HepG2 (cell line): ENCODE results near the gene KRTAP10-8.

Experiments
- EP300 ChIP-seq, 3 experiments: sonication (generic) in 1 of 3; formaldehyde crosslinking in 1 of 3; IDR thresholded peaks; 2 replicates each; pipeline versions ENCODE4 v1.5.1 to v1.6.1; 2011 to 2020; ENCODE audit warnings: low read depth in 2 of 3, low read length in 2 of 3, borderline replicate concordance in 1 of 3, improper control_type of control experiment in 1 of 3, mild to moderate bottlenecking in 1 of 3, missing genetic modification reagents in 1 of 3, moderate library complexity in 1 of 3
- HMG20A ChIP-seq: IDR thresholded peaks from 2 replicates; pipeline ENCODE4 v1.6.1; 2016; ENCODE audit warnings: borderline replicate concordance
- JUND ChIP-seq: sonication (generic); formaldehyde crosslinking; IDR thresholded peaks from 2 replicates; pipeline ENCODE4 v1.8.0; 2022; ENCODE audit warnings: mild to moderate bottlenecking, missing genetic modification reagents
- KDM5A ChIP-seq: fragments of 200-600 bp; sonication (generic); IDR thresholded peaks from 2 replicates; pipeline ENCODE4 v1.7.0; 2018; ENCODE audit warnings: antibody characterized with exemption, mild to moderate bottlenecking, low read length, borderline replicate concordance
- LCORL ChIP-seq, 2 experiments: fragments of 450-650 bp in 1 of 2; sonication (generic) in 1 of 2; formaldehyde crosslinking in 1 of 2; IDR thresholded peaks; 2 replicates each; pipeline versions ENCODE4 v1.5.0 to v1.6.1; 2017 to 2020; ENCODE audit warnings: antibody characterized with exemption in 1 of 2, missing genetic modification reagents in 1 of 2
- PCBP1 ChIP-seq: fragments of 200-400 bp; formaldehyde crosslinking; IDR thresholded peaks from 2 replicates; pipeline ENCODE4 v1.6.1; 2017; ENCODE audit warnings: mild to moderate bottlenecking, low read depth, low read length, borderline replicate concordance
- PLRG1 ChIP-seq: fragments of 450-650 bp; conservative IDR thresholded peaks from 2 replicates; pipeline ENCODE4 v1.6.1; 2016
- PTBP1 ChIP-seq: fragments of 200-400 bp; formaldehyde crosslinking; IDR thresholded peaks from 2 replicates; pipeline ENCODE4 v1.6.1; 2018; ENCODE audit warnings: low read length, low read depth; ENCODE audit not compliant: poor library complexity, severe bottlenecking
- TAF15 ChIP-seq: fragments of 200-400 bp; formaldehyde crosslinking; IDR thresholded peaks from one replicate; pipeline ENCODE4 v1.6.1; 2018; ENCODE audit warnings: mild to moderate bottlenecking, low read depth, low read length; ENCODE audit not compliant: poor library complexity, severe bottlenecking
- THAP11 ChIP-seq: IDR thresholded peaks from 2 replicates; pipeline ENCODE4 v1.6.1; 2016; ENCODE audit warnings: missing biosample characterization, missing genetic modification reagents
- ZFP36 ChIP-seq: fragments of 150-350 bp; IDR thresholded peaks from 2 replicates; pipeline ENCODE4 v1.6.1; 2018; ENCODE audit warnings: borderline replicate concordance, low read length, low read depth; ENCODE audit not compliant: partially characterized antibody
- TF ChIP-seq, protein P1 (sequence below): sonication (generic); formaldehyde crosslinking; IDR thresholded peaks from 2 replicates; pipeline ENCODE4 v1.4.0; 2020; ENCODE audit warnings: mild to moderate bottlenecking, missing genetic modification reagents
- TF ChIP-seq, protein P2 (sequence below): sonication (generic); formaldehyde crosslinking; IDR thresholded peaks from 2 replicates; pipeline ENCODE4 v1.8.0; 2022; ENCODE audit warnings: low read depth, missing genetic modification reagents
- TF ChIP-seq, protein P3 (sequence below): sonication (generic); formaldehyde crosslinking; IDR thresholded peaks from 2 replicates; pipeline ENCODE4 v1.8.1; 2023; ENCODE audit warnings: missing genetic modification reagents, inconsistent platforms, borderline replicate concordance

DNA sequence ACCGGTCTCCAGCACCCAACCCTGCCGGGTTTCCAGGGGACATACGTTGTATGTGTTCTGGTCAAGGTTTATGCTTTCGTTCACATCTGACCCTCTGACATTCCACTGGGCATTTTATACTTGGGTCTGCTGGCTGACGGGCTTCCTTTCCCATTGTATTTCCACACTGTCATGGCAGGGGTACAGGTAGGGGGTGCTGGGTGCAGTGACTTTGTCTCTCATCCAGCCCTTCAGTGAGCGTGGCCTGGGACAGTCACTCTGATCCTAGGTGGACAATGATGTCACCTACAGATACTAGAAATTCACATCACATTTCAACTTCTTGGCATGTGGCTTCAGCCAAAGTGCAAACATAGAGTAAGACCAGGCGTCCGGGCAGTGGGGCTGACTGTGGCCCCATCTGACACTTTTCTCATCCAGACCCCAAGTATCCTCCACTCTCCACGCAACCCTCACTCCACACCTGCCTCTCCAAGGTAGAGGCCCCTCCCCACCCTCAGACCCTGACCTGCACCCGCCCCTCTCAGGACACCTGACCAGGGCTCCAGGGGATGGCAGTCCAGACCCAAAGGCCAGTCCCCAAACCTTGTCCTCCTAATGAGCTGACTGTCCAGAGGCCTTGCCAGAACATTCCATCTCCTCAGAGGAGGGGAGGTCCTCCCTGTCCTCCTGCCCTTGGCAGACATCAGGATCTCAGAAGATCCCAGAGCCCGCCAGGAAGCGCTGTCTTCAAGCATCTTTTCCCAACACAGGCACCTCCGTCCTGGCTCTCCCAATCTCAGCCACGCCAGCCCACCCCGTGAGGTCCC is 24.5 kb downstream of the KRTAP10-8 start:
- TF ChIP-seq JUND (no peak), LCORL (IDR thresholded peaks at IDR 0.05) (no peak), LCORL (CRISPR knock-in tag; IDR thresholded peaks at IDR 0.05) (no peak), PCBP1 (no peak), THAP11 (CRISPR knock-in tag) (no peak), PTBP1 (no peak), PLRG1 (no peak), KDM5A (no peak), TAF15 (no peak), HMG20A (no peak), ZFP36 (no peak), EP300 (IDR thresholded peaks at IDR 0.05; ENCODE audit: low read depth in 2 of 2, low read length in 2 of 2) (no peak), EP300 (CRISPR knock-in tag; IDR thresholded peaks at IDR 0.05; ENCODE audit: borderline replicate concordance) (no peak)
- TF ChIP-seq, protein P1, sequence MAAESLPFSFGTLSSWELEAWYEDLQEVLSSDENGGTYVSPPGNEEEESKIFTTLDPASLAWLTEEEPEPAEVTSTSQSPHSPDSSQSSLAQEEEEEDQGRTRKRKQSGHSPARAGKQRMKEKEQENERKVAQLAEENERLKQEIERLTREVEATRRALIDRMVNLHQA (CRISPR knock-in tag) = no peak
- TF ChIP-seq, protein P2, sequence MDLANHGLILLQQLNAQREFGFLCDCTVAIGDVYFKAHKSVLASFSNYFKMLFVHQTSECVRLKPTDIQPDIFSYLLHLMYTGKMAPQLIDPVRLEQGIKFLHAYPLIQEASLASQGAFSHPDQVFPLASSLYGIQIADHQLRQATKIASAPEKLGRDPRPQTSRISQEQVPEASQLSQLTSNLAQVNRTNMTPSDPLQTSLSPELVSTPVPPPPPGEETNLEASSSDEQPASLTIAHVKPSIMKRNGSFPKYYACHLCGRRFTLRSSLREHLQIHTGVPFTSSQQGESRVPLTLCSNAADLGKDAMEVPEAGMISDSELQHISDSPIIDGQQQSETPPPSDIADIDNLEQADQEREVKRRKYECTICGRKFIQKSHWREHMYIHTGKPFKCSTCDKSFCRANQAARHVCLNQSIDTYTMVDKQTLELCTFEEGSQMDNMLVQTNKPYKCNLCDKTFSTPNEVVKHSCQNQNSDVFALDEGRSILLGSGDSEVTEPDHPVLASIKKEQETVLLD = no peak
- TF ChIP-seq, protein P3, sequence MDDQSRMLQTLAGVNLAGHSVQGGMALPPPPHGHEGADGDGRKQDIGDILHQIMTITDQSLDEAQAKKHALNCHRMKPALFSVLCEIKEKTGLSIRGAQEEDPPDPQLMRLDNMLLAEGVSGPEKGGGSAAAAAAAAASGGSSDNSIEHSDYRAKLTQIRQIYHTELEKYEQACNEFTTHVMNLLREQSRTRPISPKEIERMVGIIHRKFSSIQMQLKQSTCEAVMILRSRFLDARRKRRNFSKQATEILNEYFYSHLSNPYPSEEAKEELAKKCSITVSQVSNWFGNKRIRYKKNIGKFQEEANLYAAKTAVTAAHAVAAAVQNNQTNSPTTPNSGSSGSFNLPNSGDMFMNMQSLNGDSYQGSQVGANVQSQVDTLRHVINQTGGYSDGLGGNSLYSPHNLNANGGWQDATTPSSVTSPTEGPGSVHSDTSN (CRISPR knock-in tag) = no peak
